Renal cortical epithelial cell (primary cell): ENCODE data around the gene NSUN6. TPM values are rescaled to one million over a fixed set of nuclear protein-coding genes. Genes with fewer than 3 reads are reported as not detected.
A peak's percentile ranks its signal among the peaks of the same experiment; 100 is the strongest.

ENCODE experiments used
- DNase-seq: peaks from one replicate; pipeline ENCODE4 v3.0.0-alpha.2; 2011; ENCODE audit warnings: low read depth
- total RNA-seq: library from RNA; depleted of rRNA; stranded (reverse); fragments of >200 nt; gene quantifications from 2 replicates; pipeline ENCODE4 v1.2.3, GENCODE V29; 2014

Gene NSUN6
- total RNA-seq, result 8.0 and 12.0 TPM in 2 replicates

- peak; percentile 74 for DNase-seq
Measured at GRCh38 chr10:18651324-18652007, at the start of gene NSUN6. TSS of gene NSUN6 (minus strand) at chr10:18651587. CDS start at chr10:18651203, 384 bp downstream.

GRCh38 chr10:18699849-18700840 is 48.8 kb upstream of the NSUN6 start:
- DNase-seq, result no peak

- no peak for DNase-seq
Measured at GRCh38 chr10:18690541-18690940, 39.2 kb upstream of the NSUN6 start.

- peak; percentile 52 for DNase-seq
Measured at GRCh38 chr10:18689498-18689897, 38.1 kb upstream of the NSUN6 start.

- no peak for DNase-seq
Measured at GRCh38 chr10:18687706-18688105, 36.3 kb upstream of the NSUN6 start.

- no peak for DNase-seq
Measured at GRCh38 chr10:18687195-18687594, 35.8 kb upstream of the NSUN6 start.

GRCh38 chr10:18685555-18685954 is 34.2 kb upstream of the NSUN6 start:
- no peak for DNase-seq

- no peak for DNase-seq
Measured at GRCh38 chr10:18684953-18685352, 33.6 kb upstream of the NSUN6 start.

- DNase-seq, result no peak
Measured at GRCh38 chr10:18684416-18684815, 33.0 kb upstream of the NSUN6 start.

GRCh38 chr10:18683427-18683826 is 32.0 kb upstream of the NSUN6 start:
- no peak for DNase-seq

- peak; percentile 75 for DNase-seq
Measured at GRCh38 chr10:18681971-18682411, 30.6 kb upstream of the NSUN6 start.

GRCh38 chr10:18681366-18681765 is 30.0 kb upstream of the NSUN6 start:
- DNase-seq, result peak; percentile 37

GRCh38 chr10:18680754-18681153 is 29.4 kb upstream of the NSUN6 start:
- no peak for DNase-seq

GRCh38 chr10:18675086-18675801 is 23.9 kb upstream of the NSUN6 start:
- no peak for DNase-seq

- DNase-seq, result no peak
Measured at GRCh38 chr10:18668026-18668425, 16.6 kb upstream of the NSUN6 start.

- DNase-seq, result peak; percentile 83
Measured at GRCh38 chr10:18666810-18667209, 15.4 kb upstream of the NSUN6 start.

GRCh38 chr10:18665815-18666558 is 14.6 kb upstream of the NSUN6 start:
- DNase-seq, result no peak

GRCh38 chr10:18664841-18665478 is 13.6 kb upstream of the NSUN6 start:
- DNase-seq, result no peak

GRCh38 chr10:18660816-18661431 is 9.5 kb upstream of the NSUN6 start:
- DNase-seq, result no peak

GRCh38 chr10:18659819-18660535 is 8.6 kb upstream of the NSUN6 start:
- peak; percentile 43 for DNase-seq
